H1 (cell line): Measurements from ENCODE around the gene CXorf49. TPM values are rescaled to one million over a fixed set of nuclear protein-coding genes. Genes with fewer than 3 reads are reported as not detected.
"Not testable (repeated sequence)": the region's sequence is repeated elsewhere in the genome, so short reads cannot be mapped to it uniquely, and the experiment has no call there.

Experiments
- CTCF ChIA-PET: fragments of 300-600 bp; sonication (Branson Sonifier 250); formaldehyde crosslinking; loops from one replicate; lab custom pipeline; 2021; ENCODE audit not compliant: partially characterized antibody; lab: Charles Lee
- POLR2A ChIA-PET: fragments of 300-600 bp; sonication (Branson Sonifier 250); formaldehyde crosslinking; loops from one replicate; lab custom pipeline; 2021; ENCODE audit warnings: inconsistent platforms; ENCODE audit not compliant: partially characterized antibody; lab: Charles Lee
- DNase-seq, 2 experiments: peaks; one replicate each; pipeline versions ENCODE4 v3.0.0 to v3.0.0-alpha.2; 2010 to 2022; ENCODE audit warnings: low spot score in 2 of 2, low read depth in 1 of 2, mixed read lengths in 1 of 2
- FAIRE-seq: peaks from 2 replicates; lab custom pipeline; 2011; peaks lifted over from hg19 to GRCh38; lab: Jason Lieb, UNC
- H2AFZ ChIP-seq: 2 replicates; pipeline ENCODE4 v1.8.1; 2012; ENCODE audit warnings: low read length, inconsistent platforms
- H2AK5ac ChIP-seq: 2 replicates; pipeline ENCODE4 v1.6.1; 2013; ENCODE audit warnings: low read depth, low read length
- H2BK120ac ChIP-seq: replicated peaks from 2 replicates; pipeline ENCODE3; 2013; ENCODE audit warnings: low read depth, low read length, inconsistent platforms
- H2BK12ac ChIP-seq: 2 replicates; pipeline ENCODE4 v1.6.1; 2013; ENCODE audit warnings: low read depth, low read length
- H2BK15ac ChIP-seq: 2 replicates; pipeline ENCODE4 v1.6.1; 2013; ENCODE audit warnings: low read length
- H2BK20ac ChIP-seq: 2 replicates; pipeline ENCODE4 v1.6.1; 2013; ENCODE audit warnings: low read length
- H2BK5ac ChIP-seq: 2 replicates; pipeline ENCODE4 v1.6.1; 2013; ENCODE audit warnings: low read depth, low read length
- H3K14ac ChIP-seq: 2 replicates; pipeline ENCODE4 v1.6.1; 2013; ENCODE audit warnings: inconsistent platforms; ENCODE audit not compliant: insufficient read length
- H3K18ac ChIP-seq: 2 replicates; pipeline ENCODE4 v1.6.1; 2013; ENCODE audit warnings: low read length; ENCODE audit errors: extremely low read depth
- H3K23ac ChIP-seq: 2 replicates; pipeline ENCODE4 v1.6.1; 2013; ENCODE audit warnings: inconsistent platforms; ENCODE audit not compliant: insufficient read length
- H3K23me2 ChIP-seq: 2 replicates; pipeline ENCODE4 v1.6.1; 2013; ENCODE audit warnings: low read depth, low read length
- H3K27ac ChIP-seq: 2 replicates; pipeline ENCODE4 v1.6.1; 2011; ENCODE audit warnings: low read depth, low read length, inconsistent platforms
- H3K27me3 ChIP-seq, 4 experiments: replicated peaks in 1 of 4; 1 replicate in 1 of 4; 2 replicates in 3 of 4; pipeline versions ENCODE4 v1.6.1 to v1.8.1; 2011 to 2013; ENCODE audit warnings: low read length in 3 of 4, mild to moderate bottlenecking in 3 of 4, inconsistent platforms in 2 of 4, mixed read lengths in 2 of 4, moderate library complexity in 1 of 4; ENCODE audit not compliant: control insufficient read depth in 3 of 4, insufficient read depth in 3 of 4; ENCODE audit errors: extremely low read depth in 1 of 4
- H3K36me3 ChIP-seq, 4 experiments: 2 replicates each; pipeline versions ENCODE4 v1.6.1 to v1.8.1; 2011 to 2013; ENCODE audit warnings: mild to moderate bottlenecking in 4 of 4, low read length in 3 of 4, moderate library complexity in 2 of 4, control low read depth in 1 of 4, inconsistent platforms in 1 of 4; ENCODE audit not compliant: insufficient read depth in 4 of 4, control insufficient read depth in 2 of 4
- H3K4ac ChIP-seq: replicated peaks from 2 replicates; pipeline ENCODE3; 2013; ENCODE audit warnings: low read length, low read depth, mixed read lengths, inconsistent platforms; ENCODE audit not compliant: insufficient read length
- H3K4me1 ChIP-seq, 4 experiments: replicated peaks in 1 of 4; 1 replicate in 1 of 4; 2 replicates in 3 of 4; pipeline versions ENCODE4 v1.6.1 to v1.8.1; 2011 to 2013; ENCODE audit warnings: low read length in 3 of 4, inconsistent platforms in 2 of 4, mixed read lengths in 1 of 4; ENCODE audit not compliant: insufficient read depth in 4 of 4, control insufficient read depth in 3 of 4
- H3K4me2 ChIP-seq, 2 experiments: 2 replicates each; pipeline versions ENCODE4 v1.6.1 to v1.8.1; 2011 to 2013; ENCODE audit warnings: low read depth in 2 of 2, low read length in 2 of 2, control low read depth in 1 of 2, inconsistent platforms in 1 of 2, mild to moderate bottlenecking in 1 of 2; ENCODE audit not compliant: insufficient read depth in 1 of 2
- H3K4me3 ChIP-seq, 4 experiments: fragments of 200-600, 300-600 bp in 1 of 4; sonication (generic), shearing (Covaris generic), sonication (Bioruptor Twin) in 1 of 4; 2 replicates each; pipeline versions ENCODE4 v1.5.1 to v1.8.1; 2011 to 2016; ENCODE audit warnings: low read length in 4 of 4, low read depth in 3 of 4, control low read depth in 2 of 4, inconsistent platforms in 2 of 4, mild to moderate bottlenecking in 2 of 4, mixed read lengths in 1 of 4, moderate library complexity in 1 of 4; ENCODE audit not compliant: insufficient read depth in 2 of 4; ENCODE audit errors: extremely low read depth in 1 of 4
- H3K56ac ChIP-seq: replicated peaks from 2 replicates; pipeline ENCODE3; 2013; ENCODE audit warnings: low read depth, mild to moderate bottlenecking, mixed read lengths, low read length, inconsistent platforms; ENCODE audit not compliant: insufficient read length
- H3K79me1 ChIP-seq: 2 replicates; pipeline ENCODE4 v1.6.1; 2013; ENCODE audit warnings: low read depth, low read length, control low read depth
- H3K79me2 ChIP-seq, 2 experiments: 2 replicates each; pipeline versions ENCODE4 v1.6.1 to v1.8.1; 2012 to 2013; ENCODE audit warnings: low read length in 2 of 2, mild to moderate bottlenecking in 2 of 2, inconsistent platforms in 1 of 2; ENCODE audit not compliant: insufficient read depth in 2 of 2, control insufficient read depth in 1 of 2
- H3K9ac ChIP-seq, 4 experiments: replicated peaks in 1 of 4; 1 replicate in 1 of 4; 2 replicates in 3 of 4; pipeline versions ENCODE4 v1.6.1 to v1.8.1; 2011 to 2013; ENCODE audit warnings: low read depth in 3 of 4, low read length in 3 of 4, control low read depth in 2 of 4, mild to moderate bottlenecking in 2 of 4, moderate library complexity in 2 of 4, inconsistent platforms in 1 of 4; ENCODE audit errors: extremely low read depth in 1 of 4
- H3K9me3 ChIP-seq, 2 experiments: 2 replicates each; pipeline versions ENCODE4 v1.6.1 to v1.8.1; 2012 to 2013; ENCODE audit warnings: mild to moderate bottlenecking in 2 of 2, moderate library complexity in 2 of 2, control low read depth in 1 of 2, inconsistent platforms in 1 of 2, low read depth in 1 of 2, low read length in 1 of 2, mixed read lengths in 1 of 2; ENCODE audit not compliant: insufficient read depth in 2 of 2
- H4K20me1 ChIP-seq, 2 experiments: replicated peaks in 1 of 2; 2 replicates each; pipeline versions ENCODE3 to v1.8.1; 2011 to 2013; ENCODE audit warnings: inconsistent platforms in 2 of 2, low read length in 2 of 2, mild to moderate bottlenecking in 1 of 2; ENCODE audit not compliant: insufficient read depth in 2 of 2, control insufficient read depth in 1 of 2
- H4K5ac ChIP-seq: 2 replicates; pipeline ENCODE4 v1.6.1; 2013; ENCODE audit warnings: low read length, low read depth, mixed read lengths, inconsistent platforms; ENCODE audit not compliant: insufficient read length
- H4K8ac ChIP-seq: 2 replicates; pipeline ENCODE4 v1.8.0; 2013; ENCODE audit warnings: mild to moderate bottlenecking, moderate library complexity, low read length, inconsistent platforms; ENCODE audit not compliant: insufficient read depth; ENCODE audit errors: extremely low read depth
- H4K91ac ChIP-seq: replicated peaks from 2 replicates; pipeline ENCODE3; 2013; ENCODE audit warnings: low read length, mixed read lengths, inconsistent platforms; ENCODE audit not compliant: insufficient read length
- WGBS, 2 experiments: shearing (Covaris generic) in 1 of 2; methylation state at CpG; one replicate each; pipeline versions ENCODE4 v1.1.6 to v1.1.7; 2013 to 2015; ENCODE audit warnings: low lambda C conversion rate in 2 of 2, mixed read lengths in 2 of 2, inconsistent platforms in 1 of 2, low coverage in 1 of 2, missing lambda C conversion rate in 1 of 2; ENCODE audit not compliant: insufficient replicate concordance in 2 of 2, insufficient coverage in 1 of 2, insufficient read length in 1 of 2; ENCODE audit errors: extremely low coverage in 1 of 2, missing lambda C conversion rate in 1 of 2; 5-methylcytosine and 5-hydroxymethylcytosine counted together
- polyA plus RNA-seq, 7 experiments: library from polyadenylated mRNA; depleted of rRNA in 3 of 7; stranded (reverse) in 5 of 7; unstranded in 2 of 7; fragments of >200 nt in 5 of 7; fragments of 200-250 nt in 2 of 7; gene quantifications; 1 replicate in 5 of 7; 2 replicates in 1 of 7; 4 replicates in 1 of 7; pipeline versions ENCODE4 v1.2.1 to v1.2.3, GENCODE V29; 2011 to 2013; ENCODE audit warnings: missing spikeins in 2 of 7, mixed read lengths in 2 of 7
- total RNA-seq: library from RNA; stranded (reverse); fragmentation: NEBNext Ultra II Directional; extraction: Animal tissue kit (Norgen Biotek cat#: 25700); gene quantifications from 2 replicates; pipeline ENCODE4 v1.2.1, GENCODE V29; 2021

CXorf49 gene
- total and polyA plus RNA-seq, 2 of the 8 experiments (the other 6 are each of a cell fraction or from before 2014, with no cell fraction given): not detected

DNA sequence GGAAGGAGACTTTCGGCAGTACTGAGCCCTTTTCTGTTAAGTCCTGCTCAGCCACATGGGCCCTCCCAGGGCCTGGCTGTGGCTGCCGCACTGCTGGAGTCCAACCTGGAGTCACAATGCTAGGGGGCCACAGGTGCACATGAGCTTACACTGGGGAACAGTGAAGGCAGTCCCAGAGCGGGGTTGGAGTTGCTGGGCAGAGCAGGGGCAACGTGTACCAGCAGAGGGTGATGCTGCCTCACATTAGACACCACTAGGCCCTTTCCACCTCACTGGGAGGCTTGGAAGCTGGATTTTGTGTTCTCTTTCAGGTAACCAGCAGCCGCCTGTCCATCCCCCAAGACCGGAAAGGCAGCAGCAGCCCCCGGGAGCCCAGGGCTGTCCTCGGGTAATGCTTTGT, 47.5 kb upstream of the CXorf49 start:
- not testable (repeated sequence) for FAIRE-seq, H2AK5ac ChIP-seq

DNA sequence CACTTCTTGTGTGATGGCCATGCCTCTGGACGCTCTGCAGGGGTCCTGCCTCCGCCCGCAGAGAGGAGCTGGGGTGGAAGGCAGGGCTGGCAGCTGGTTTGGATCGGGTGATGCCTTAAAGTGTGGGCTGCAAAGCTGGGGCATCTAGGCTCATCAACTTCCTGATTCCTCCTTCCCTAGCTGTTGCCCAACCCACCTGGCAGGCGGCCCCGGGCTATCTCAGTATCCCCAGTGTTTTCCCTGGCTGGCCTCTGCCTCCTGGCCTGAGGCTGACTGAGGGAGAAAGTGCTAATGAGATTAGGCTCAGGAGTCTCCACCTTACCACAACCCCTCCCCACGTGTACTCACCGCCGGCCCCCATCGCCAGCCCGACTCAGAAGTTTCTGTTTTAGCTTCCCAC, 46.7 kb upstream of the CXorf49 start:
- H3K18ac ChIP-seq, FAIRE-seq: not testable (repeated sequence)

More for the DNA sequence above, 47.5 kb upstream of the CXorf49 start:
- H3K56ac ChIP-seq, H3K79me1 ChIP-seq, H3K9me3 ChIP-seq, H3K36me3 ChIP-seq, H3K79me2 ChIP-seq, H2BK12ac ChIP-seq, DNase-seq, H4K20me1 ChIP-seq, H3K18ac ChIP-seq, H3K23me2 ChIP-seq, H3K23ac ChIP-seq, H2BK20ac ChIP-seq, CTCF ChIA-PET, H3K4me1 ChIP-seq, H2BK5ac ChIP-seq, H4K91ac ChIP-seq, H4K5ac ChIP-seq, H3K4me2 ChIP-seq, H2BK15ac ChIP-seq, POLR2A ChIA-PET, H2AFZ ChIP-seq, H4K8ac ChIP-seq, H3K27ac ChIP-seq, H3K14ac ChIP-seq, H3K27me3 ChIP-seq, H3K4me3 ChIP-seq, H3K4ac ChIP-seq, H3K9ac ChIP-seq, H2BK120ac ChIP-seq: not testable (repeated sequence)
- WGBS, 2 experiments: no CpG with 5 or more reads among the region's 8 CpGs

More for the DNA sequence above, 46.7 kb upstream of the CXorf49 start:
- H4K91ac ChIP-seq, H3K4me3 ChIP-seq, H4K5ac ChIP-seq, H3K9ac ChIP-seq, H3K79me1 ChIP-seq, H3K23me2 ChIP-seq, H3K4me1 ChIP-seq, H3K9me3 ChIP-seq, H3K4ac ChIP-seq, H4K8ac ChIP-seq, H2AFZ ChIP-seq, POLR2A ChIA-PET, H2BK5ac ChIP-seq, H4K20me1 ChIP-seq, H2BK120ac ChIP-seq, H3K36me3 ChIP-seq, H3K27me3 ChIP-seq, H3K23ac ChIP-seq, H3K4me2 ChIP-seq, H3K56ac ChIP-seq, DNase-seq, CTCF ChIA-PET, H3K14ac ChIP-seq, H3K79me2 ChIP-seq, H2BK12ac ChIP-seq, H2BK15ac ChIP-seq, H2BK20ac ChIP-seq, H2AK5ac ChIP-seq, H3K27ac ChIP-seq: not testable (repeated sequence)
- WGBS, 2 experiments: no CpG with 5 or more reads among the region's 11 CpGs
